ENCODE results near the gene GRK6. TPM values are rescaled to one million over a fixed set of nuclear protein-coding genes. Genes with fewer than 3 reads are reported as not detected.
A peak's percentile ranks its signal among the peaks of the same experiment; 100 is the strongest.

The GRK6 gene
- total RNA-seq, 4 donors from 2014 or later: 20.7 to 42.3 (median 31.5) TPM

DNA sequence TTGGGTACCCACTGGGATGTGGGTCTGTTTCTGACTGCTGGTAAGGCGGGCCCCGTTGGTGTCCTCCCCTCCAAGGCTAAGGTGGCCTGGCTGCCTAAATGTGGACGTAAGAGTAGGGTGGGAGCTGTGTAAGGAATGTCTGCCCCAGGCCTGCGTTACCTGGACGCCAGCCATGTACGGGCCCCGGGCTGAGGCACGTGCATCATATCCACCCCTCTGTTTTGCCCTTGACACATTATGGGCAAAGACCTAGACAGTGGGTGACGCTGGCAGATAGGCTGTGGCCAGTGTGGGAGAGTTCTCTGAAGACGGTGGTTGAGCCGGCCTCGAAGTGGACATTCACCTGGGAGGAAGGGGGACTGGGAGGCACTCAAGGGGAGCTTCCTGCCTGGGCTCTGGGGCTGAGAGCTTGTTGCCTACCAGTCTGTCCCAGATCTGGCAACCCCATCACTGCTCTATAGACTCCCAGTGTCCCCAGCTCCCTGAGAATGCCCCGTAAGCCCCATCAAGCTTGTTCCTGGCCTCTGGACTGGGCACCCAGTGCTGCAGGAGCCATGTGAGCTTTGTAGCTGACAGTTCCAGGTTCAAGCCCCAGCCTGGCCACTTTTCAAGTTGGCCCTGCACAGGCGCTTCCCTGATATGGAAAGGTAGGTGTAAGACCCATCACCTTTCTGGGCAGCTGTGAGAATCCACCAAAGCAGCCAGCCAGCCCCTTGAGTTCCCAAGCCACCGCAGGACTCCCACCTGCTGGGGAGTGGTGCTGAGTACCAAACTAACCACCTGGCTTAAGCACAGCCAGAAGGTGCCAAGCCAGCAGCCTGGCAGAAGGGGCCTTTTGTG, 16.9 kb downstream of the GRK6 start:
- Histone ChIP-seq H3K4me3 (no peak overlapping the region), H3K27me3 (peaks cover 25% of the 10 kb centered on the region), H3K27ac (no peak overlapping the region), H3K9me3 (no peaks in the 10 kb centered on the region), H3K36me3 (peaks cover 0 to 35% of the 10 kb centered on the region in 2 donors), H3K4me1 (peaks cover 0 to 26% (median 18%) of the 10 kb centered on the region in 3 donors)
- WGBS, 2 donors (ENCODE audit: low coverage in 1 of 2): 27% methylated on average over 3 of the region's 15 CpGs; no CpG with 5 or more reads in 1 of the 2 donors
- TF ChIP-seq EP300 (IDR thresholded peaks at IDR 0.05): no peak
- no peak for TF ChIP-seq POLR2A (IDR thresholded peaks at IDR 0.05)
- no peak for TF ChIP-seq POLR2AphosphoS5 (IDR thresholded peaks at IDR 0.05)
- TF ChIP-seq, protein P1, sequence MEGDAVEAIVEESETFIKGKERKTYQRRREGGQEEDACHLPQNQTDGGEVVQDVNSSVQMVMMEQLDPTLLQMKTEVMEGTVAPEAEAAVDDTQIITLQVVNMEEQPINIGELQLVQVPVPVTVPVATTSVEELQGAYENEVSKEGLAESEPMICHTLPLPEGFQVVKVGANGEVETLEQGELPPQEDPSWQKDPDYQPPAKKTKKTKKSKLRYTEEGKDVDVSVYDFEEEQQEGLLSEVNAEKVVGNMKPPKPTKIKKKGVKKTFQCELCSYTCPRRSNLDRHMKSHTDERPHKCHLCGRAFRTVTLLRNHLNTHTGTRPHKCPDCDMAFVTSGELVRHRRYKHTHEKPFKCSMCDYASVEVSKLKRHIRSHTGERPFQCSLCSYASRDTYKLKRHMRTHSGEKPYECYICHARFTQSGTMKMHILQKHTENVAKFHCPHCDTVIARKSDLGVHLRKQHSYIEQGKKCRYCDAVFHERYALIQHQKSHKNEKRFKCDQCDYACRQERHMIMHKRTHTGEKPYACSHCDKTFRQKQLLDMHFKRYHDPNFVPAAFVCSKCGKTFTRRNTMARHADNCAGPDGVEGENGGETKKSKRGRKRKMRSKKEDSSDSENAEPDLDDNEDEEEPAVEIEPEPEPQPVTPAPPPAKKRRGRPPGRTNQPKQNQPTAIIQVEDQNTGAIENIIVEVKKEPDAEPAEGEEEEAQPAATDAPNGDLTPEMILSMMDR (IDR thresholded peaks at IDR 0.05): no peak
- ATAC-seq: no peak

DNA sequence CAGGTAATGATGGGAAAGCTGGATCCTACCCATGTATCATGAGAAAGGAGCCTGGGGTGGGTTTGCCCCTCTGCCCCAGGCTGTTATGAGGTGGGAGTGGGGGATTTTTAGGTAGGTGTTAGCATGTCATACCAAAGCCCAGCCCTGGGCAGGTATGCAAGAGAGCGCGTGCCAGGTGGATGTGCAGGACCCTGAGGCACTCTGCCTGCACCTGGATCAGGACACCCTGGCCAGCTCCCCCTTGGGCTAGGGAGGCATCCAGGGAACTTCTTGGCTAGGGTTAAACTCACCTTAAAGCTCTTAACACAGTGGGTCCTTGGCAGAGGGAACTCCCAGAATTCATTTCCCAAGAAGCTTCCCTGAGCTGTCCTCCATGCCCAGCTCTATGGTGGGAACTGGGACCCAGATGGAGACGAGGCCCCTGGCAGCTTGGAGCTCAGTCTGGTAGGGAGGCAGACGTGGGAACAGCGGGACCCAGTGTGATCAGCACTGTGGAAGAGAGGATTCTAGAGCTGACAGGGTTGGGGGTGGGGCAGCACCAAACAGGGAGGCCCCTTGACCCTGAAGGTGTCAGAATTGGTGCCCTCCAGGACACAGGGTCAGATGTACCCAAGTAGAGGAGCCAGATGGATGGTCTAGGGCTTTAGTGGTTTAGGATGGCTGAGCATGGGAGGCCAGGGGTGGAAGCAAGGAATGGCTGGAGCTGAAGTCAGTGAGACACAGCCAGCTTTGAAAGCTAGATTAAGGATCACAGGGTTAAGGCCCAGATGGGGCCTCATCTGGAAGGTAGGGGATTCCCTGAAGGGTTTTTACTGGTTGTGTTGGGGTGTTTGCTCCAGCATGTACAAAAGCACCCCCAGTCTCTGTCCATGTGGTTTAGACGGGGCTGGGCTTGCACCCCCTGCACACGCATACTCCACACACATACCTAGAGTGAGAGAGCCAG, 17.9 kb downstream of the GRK6 start:
- ATAC-seq: no peak
- Histone ChIP-seq H3K27ac (no peak overlapping the region), H3K4me3 (no peak overlapping the region), H3K9me3 (no peaks in the 10 kb centered on the region), H3K27me3 (peaks cover 35% of the 10 kb centered on the region), H3K4me1 (peaks cover 0 to 26% (median 18%) of the 10 kb centered on the region in 3 donors), H3K36me3 (peaks cover 0 to 29% of the 10 kb centered on the region in 2 donors)
- WGBS, 2 donors (ENCODE audit: low coverage in 1 of 2): no CpG with 5 or more reads among the region's 7 CpGs
- TF ChIP-seq POLR2A (IDR thresholded peaks at IDR 0.05): no peak
- TF ChIP-seq POLR2AphosphoS5 (IDR thresholded peaks at IDR 0.05): no peak
- TF ChIP-seq, protein P1 (IDR thresholded peaks at IDR 0.05): no peak
- no peak for TF ChIP-seq EP300 (IDR thresholded peaks at IDR 0.05)

DNA sequence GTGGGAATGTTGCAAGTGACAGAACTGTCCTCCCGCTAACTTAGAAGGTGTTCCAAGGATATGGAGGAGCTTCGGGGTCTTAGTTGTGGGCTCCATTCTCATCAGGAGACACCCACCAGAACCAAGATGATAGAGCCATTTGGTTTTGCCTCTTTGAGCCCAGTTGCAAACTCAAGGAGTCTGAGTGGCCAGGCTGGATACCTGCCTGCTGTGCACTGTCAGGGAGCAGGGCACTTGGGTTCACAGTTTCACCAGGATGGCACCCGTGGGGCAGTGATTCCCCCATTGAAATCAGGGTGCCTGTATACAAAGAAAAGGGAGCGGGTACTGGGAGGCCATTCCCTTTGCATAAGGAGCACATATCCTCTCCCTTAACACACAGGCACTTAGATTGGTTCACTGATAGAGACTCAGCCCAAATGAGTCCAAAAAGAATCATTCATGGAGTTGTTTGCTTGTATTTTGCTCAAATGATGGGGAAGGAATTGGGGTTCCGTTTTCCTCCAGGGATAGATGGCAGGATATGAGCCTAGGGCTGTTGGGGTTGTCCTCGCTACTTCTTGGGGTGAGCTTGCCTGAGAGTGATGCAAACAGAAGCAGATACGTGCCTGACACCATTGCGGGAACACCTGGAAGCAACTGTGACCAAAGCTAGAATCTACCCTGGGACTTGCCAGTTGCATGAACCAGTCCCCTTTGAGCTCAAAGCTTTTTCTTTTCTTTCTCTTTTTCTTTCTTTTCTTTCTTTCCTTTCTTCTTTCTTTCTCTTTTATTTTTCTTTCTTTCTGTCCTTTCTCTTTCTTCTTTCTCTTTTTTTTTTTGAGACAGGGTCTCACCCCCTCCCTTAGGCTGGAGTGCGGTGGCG, 18.8 kb downstream of the GRK6 start:
- peaks cover 44% of the 10 kb centered on the region for H3K27me3 ChIP-seq
- TF ChIP-seq POLR2A (IDR thresholded peaks at IDR 0.05): no peak
- TF ChIP-seq, protein P1 (IDR thresholded peaks at IDR 0.05): no peak
- no peaks in the 10 kb centered on the region for H3K9me3 ChIP-seq
- 31 to 39% methylated on average over 3 to 7 of the region's 10 CpGs for WGBS, 2 donors (ENCODE audit: low coverage in 1 of 2)
- H3K36me3 ChIP-seq: peaks cover 0 to 22% of the 10 kb centered on the region in 2 donors
- no peak overlapping the region for H3K4me3 ChIP-seq
- H3K27ac ChIP-seq: no peak overlapping the region
- H3K4me1 ChIP-seq: peaks cover 0 to 26% (median 18%) of the 10 kb centered on the region in 3 donors
- ATAC-seq: no peak

DNA sequence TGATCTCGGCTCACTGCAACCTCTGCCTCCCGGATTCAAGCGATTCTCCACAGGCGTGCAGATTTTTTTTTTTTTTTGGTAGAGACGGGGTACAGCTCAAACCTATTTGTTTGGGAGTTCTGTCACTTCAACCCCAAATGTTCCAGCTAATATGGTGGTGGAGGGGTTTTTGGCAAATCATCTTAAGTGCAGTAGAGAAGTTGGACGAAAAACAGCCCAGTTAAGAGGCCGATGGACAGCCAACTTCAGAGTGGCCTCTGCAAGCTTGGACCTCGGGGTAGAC, 19.4 kb downstream of the GRK6 start:
- Histone ChIP-seq H3K4me1 (peaks cover 0 to 26% (median 18%) of the 10 kb centered on the region in 3 donors), H3K27me3 (peaks cover 50% of the 10 kb centered on the region), H3K9me3 (no peaks in the 10 kb centered on the region), H3K36me3 (peaks cover 0 to 17% of the 10 kb centered on the region in 2 donors), H3K4me3 (peak overlapping the region in 1 of 2 donors; percentile 65), H3K27ac (no peak overlapping the region)
- 0 to 4% methylated on average over 3 to 8 of the region's 8 CpGs for WGBS, 2 donors (ENCODE audit: low coverage in 1 of 2)
- no peak for ATAC-seq
- no peak for TF ChIP-seq POLR2AphosphoS5 (IDR thresholded peaks at IDR 0.05)
- no peak for TF ChIP-seq EP300 (IDR thresholded peaks at IDR 0.05)
- TF ChIP-seq POLR2A (IDR thresholded peaks at IDR 0.05): no peak
- TF ChIP-seq, protein P1 (IDR thresholded peaks at IDR 0.05): no peak
